Measurements from ENCODE around the gene GABRB2. TPM values are rescaled to one million over a fixed set of nuclear protein-coding genes. Genes with fewer than 3 reads are reported as not detected.
"Not testable (repeated sequence)": the region's sequence is repeated elsewhere in the genome, so short reads cannot be mapped to it uniquely, and the experiment has no call there.

Gene GABRB2
- total RNA-seq, 1 experiment from 2014 or later: not detected

DNA sequence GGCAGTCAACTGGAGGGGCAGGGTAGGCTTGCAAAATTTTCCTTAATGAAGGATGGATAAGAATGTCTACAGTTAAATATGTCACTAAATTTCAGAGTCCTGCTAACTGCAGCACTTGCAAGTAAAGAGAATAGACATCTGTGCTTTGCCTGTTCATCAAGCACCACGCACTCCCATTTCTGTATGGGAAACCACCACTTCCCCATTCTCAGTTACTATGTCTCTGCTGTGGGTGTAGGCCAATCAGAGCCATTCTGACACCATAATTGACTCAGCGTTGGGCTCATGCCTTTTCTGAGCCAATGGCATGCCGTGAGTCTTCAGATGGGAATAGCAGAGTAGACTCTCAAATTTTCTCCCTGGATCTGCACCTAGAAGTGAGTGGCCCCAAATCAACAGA lies 247.5 kb downstream of the GABRB2 start:
- no peak overlapping the region for H3K4me3 ChIP-seq (ENCODE audit: low read depth in 2 of 2, low read length in 2 of 2)
- no peaks in the 10 kb centered on the region for H3K4me1 ChIP-seq (ENCODE audit: control insufficient read depth, insufficient read depth, low read length)
- BruUV-seq (replicated peaks): no TSS peak
- in situ Hi-C loops (cut with HindIII; ENCODE audit: low pct_unique_long_range_greater_than_20kb, low sequenced_read_pairs) (no loop called here), intact Hi-C loops (cut with micrococcal nuclease; ENCODE audit: unreplicated experiment) (no loop called here)
- DNase-seq (ENCODE audit: low read depth, low spot score) (no peak), ATAC-seq (no peak)
- POLR2A ChIA-PET: no interaction called here
- TF ChIP-seq, protein P1, sequence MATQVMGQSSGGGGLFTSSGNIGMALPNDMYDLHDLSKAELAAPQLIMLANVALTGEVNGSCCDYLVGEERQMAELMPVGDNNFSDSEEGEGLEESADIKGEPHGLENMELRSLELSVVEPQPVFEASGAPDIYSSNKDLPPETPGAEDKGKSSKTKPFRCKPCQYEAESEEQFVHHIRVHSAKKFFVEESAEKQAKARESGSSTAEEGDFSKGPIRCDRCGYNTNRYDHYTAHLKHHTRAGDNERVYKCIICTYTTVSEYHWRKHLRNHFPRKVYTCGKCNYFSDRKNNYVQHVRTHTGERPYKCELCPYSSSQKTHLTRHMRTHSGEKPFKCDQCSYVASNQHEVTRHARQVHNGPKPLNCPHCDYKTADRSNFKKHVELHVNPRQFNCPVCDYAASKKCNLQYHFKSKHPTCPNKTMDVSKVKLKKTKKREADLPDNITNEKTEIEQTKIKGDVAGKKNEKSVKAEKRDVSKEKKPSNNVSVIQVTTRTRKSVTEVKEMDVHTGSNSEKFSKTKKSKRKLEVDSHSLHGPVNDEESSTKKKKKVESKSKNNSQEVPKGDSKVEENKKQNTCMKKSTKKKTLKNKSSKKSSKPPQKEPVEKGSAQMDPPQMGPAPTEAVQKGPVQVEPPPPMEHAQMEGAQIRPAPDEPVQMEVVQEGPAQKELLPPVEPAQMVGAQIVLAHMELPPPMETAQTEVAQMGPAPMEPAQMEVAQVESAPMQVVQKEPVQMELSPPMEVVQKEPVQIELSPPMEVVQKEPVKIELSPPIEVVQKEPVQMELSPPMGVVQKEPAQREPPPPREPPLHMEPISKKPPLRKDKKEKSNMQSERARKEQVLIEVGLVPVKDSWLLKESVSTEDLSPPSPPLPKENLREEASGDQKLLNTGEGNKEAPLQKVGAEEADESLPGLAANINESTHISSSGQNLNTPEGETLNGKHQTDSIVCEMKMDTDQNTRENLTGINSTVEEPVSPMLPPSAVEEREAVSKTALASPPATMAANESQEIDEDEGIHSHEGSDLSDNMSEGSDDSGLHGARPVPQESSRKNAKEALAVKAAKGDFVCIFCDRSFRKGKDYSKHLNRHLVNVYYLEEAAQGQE (IDR thresholded peaks at IDR 0.05; ENCODE audit: insufficient read depth in 1 of 2, low read depth in 2 of 2, low read length in 1 of 2): no peak
- TF ChIP-seq SIN3A (IDR thresholded peaks at IDR 0.05; ENCODE audit: borderline replicate concordance, insufficient read depth, low read depth, low read length) (no peak), POLR2AphosphoS5 (IDR thresholded peaks at IDR 0.05; ENCODE audit: low read depth, low read length) (no peak), TCF7L2 (IDR thresholded peaks at IDR 0.05; ENCODE audit: low read depth, low read length) (no peak)
- TF ChIP-seq, protein P2, sequence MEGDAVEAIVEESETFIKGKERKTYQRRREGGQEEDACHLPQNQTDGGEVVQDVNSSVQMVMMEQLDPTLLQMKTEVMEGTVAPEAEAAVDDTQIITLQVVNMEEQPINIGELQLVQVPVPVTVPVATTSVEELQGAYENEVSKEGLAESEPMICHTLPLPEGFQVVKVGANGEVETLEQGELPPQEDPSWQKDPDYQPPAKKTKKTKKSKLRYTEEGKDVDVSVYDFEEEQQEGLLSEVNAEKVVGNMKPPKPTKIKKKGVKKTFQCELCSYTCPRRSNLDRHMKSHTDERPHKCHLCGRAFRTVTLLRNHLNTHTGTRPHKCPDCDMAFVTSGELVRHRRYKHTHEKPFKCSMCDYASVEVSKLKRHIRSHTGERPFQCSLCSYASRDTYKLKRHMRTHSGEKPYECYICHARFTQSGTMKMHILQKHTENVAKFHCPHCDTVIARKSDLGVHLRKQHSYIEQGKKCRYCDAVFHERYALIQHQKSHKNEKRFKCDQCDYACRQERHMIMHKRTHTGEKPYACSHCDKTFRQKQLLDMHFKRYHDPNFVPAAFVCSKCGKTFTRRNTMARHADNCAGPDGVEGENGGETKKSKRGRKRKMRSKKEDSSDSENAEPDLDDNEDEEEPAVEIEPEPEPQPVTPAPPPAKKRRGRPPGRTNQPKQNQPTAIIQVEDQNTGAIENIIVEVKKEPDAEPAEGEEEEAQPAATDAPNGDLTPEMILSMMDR (IDR thresholded peaks at IDR 0.05): no peak
- no peak overlapping the region for H3K27ac ChIP-seq (ENCODE audit: low read length)
- no peaks in the 10 kb centered on the region for H3K9me3 ChIP-seq (ENCODE audit: control insufficient read depth, insufficient read depth, low read depth, low read length)
- H3K27me3 ChIP-seq (ENCODE audit: control insufficient read depth, insufficient read depth, low read length): no peaks in the 10 kb centered on the region
- CTCF ChIA-PET: no interaction called here
- no peaks in the 10 kb centered on the region for H3K36me3 ChIP-seq (ENCODE audit: control insufficient read depth, insufficient read depth, low read length)

GRCh38 chr5:161297388-161297787 lies 249.1 kb downstream of the GABRB2 start:
- H3K9me3 ChIP-seq (ENCODE audit: control insufficient read depth, insufficient read depth, low read depth, low read length); H3K27ac ChIP-seq (ENCODE audit: low read length); H3K4me1 ChIP-seq (ENCODE audit: control insufficient read depth, insufficient read depth, low read length); POLR2A ChIA-PET; intact Hi-C loops (cut with micrococcal nuclease; ENCODE audit: unreplicated experiment); DNase-seq (ENCODE audit: low read depth, low spot score); ATAC-seq; H3K36me3 ChIP-seq (ENCODE audit: control insufficient read depth, insufficient read depth, low read length); H3K27me3 ChIP-seq (ENCODE audit: control insufficient read depth, insufficient read depth, low read length); BruUV-seq (replicated peaks); in situ Hi-C loops (cut with HindIII; ENCODE audit: low pct_unique_long_range_greater_than_20kb, low sequenced_read_pairs); H3K4me3 ChIP-seq (ENCODE audit: low read depth in 2 of 2, low read length in 2 of 2): not testable (repeated sequence)
- CTCF ChIA-PET: interaction anchor here (0.6 kb wide), 1 partner anchor 788 kb away, joined by 4 read pairs; no protein-coding TSS in a partner anchor

GRCh38 chr5:161295721-161296250 lies 250.7 kb downstream of the GABRB2 start:
- ChIA-PET POLR2A (no interaction called here), CTCF (no interaction called here)
- no peaks in the 10 kb centered on the region for H3K36me3 ChIP-seq (ENCODE audit: control insufficient read depth, insufficient read depth, low read length)
- no peaks in the 10 kb centered on the region for H3K4me1 ChIP-seq (ENCODE audit: control insufficient read depth, insufficient read depth, low read length)
- intact Hi-C loops (cut with micrococcal nuclease; ENCODE audit: unreplicated experiment): no loop called here
- H3K27me3 ChIP-seq (ENCODE audit: control insufficient read depth, insufficient read depth, low read length): no peaks in the 10 kb centered on the region
- no peak overlapping the region for H3K4me3 ChIP-seq (ENCODE audit: low read depth in 2 of 2, low read length in 2 of 2)
- H3K9me3 ChIP-seq (ENCODE audit: control insufficient read depth, insufficient read depth, low read depth, low read length): no peaks in the 10 kb centered on the region
- in situ Hi-C loops (cut with HindIII; ENCODE audit: low pct_unique_long_range_greater_than_20kb, low sequenced_read_pairs): no loop called here
- no peak overlapping the region for H3K27ac ChIP-seq (ENCODE audit: low read length)
- DNase-seq (ENCODE audit: low read depth, low spot score): no peak
- TF ChIP-seq, protein P2 (IDR thresholded peaks at IDR 0.05): no peak
- TF ChIP-seq POLR2AphosphoS5 (IDR thresholded peaks at IDR 0.05; ENCODE audit: low read depth, low read length) (no peak), TCF7L2 (IDR thresholded peaks at IDR 0.05; ENCODE audit: low read depth, low read length) (no peak), SIN3A (IDR thresholded peaks at IDR 0.05; ENCODE audit: borderline replicate concordance, insufficient read depth, low read depth, low read length) (no peak)
- TF ChIP-seq, protein P1 (IDR thresholded peaks at IDR 0.05; ENCODE audit: insufficient read depth in 1 of 2, low read depth in 2 of 2, low read length in 1 of 2): no peak
- ATAC-seq: no peak
- no TSS peak for BruUV-seq (replicated peaks)

Data from Panc1 (cell line).